K562 (cell line): Measurements from ENCODE around the gene EIF2S2. TPM values are rescaled to one million over a fixed set of nuclear protein-coding genes. Genes with fewer than 3 reads are reported as not detected.

ENCODE experiments used
- ETV5 ChIP-seq: sonication (generic); formaldehyde crosslinking; IDR thresholded peaks from 2 replicates; pipeline ENCODE4 v1.4.0; 2020; ENCODE audit warnings: low read depth, mild to moderate bottlenecking, missing genetic modification reagents
- FOXA3 ChIP-seq, 2 experiments: fragments of 450-650 bp in 1 of 2; sonication (generic) in 1 of 2; formaldehyde crosslinking; IDR thresholded peaks in 1 of 2; conservative IDR thresholded peaks in 1 of 2; 2 replicates each; pipeline versions ENCODE4 v1.4.0 to v1.8.0; 2020 to 2022; ENCODE audit warnings: mild to moderate bottlenecking in 2 of 2, missing genetic modification reagents in 1 of 2
- FOXP1 ChIP-seq: sonication (generic); formaldehyde crosslinking; IDR thresholded peaks from 2 replicates; pipeline ENCODE4 v1.8.0; 2022; ENCODE audit warnings: mild to moderate bottlenecking, missing genetic modification reagents
- KDM1A ChIP-seq, 2 experiments: fragments of 450-650 bp; IDR thresholded peaks; 2 replicates each; pipeline ENCODE4 v1.6.1; 2016; ENCODE audit warnings: mild to moderate bottlenecking in 2 of 2
- KDM4B ChIP-seq, 2 experiments: fragments of 450-650 bp in 1 of 2; sonication (generic) in 1 of 2; IDR thresholded peaks; 2 replicates each; pipeline ENCODE4 v1.6.1; 2016 to 2017; ENCODE audit warnings: borderline replicate concordance in 2 of 2, antibody characterized with exemption in 1 of 2, low read depth in 1 of 2, mild to moderate bottlenecking in 1 of 2
- NEUROD1 ChIP-seq: fragments of 150-350 bp; IDR thresholded peaks from 2 replicates; pipeline ENCODE4 v1.6.1; 2014; ENCODE audit warnings: borderline replicate concordance, low read length, low read depth; ENCODE audit not compliant: partially characterized antibody
- PCBP1 ChIP-seq: fragments of 200-400 bp; formaldehyde crosslinking; IDR thresholded peaks from 2 replicates; pipeline ENCODE4 v1.6.1; 2018; ENCODE audit warnings: mild to moderate bottlenecking, low read depth, low read length; ENCODE audit not compliant: poor library complexity, severe bottlenecking
- PHF8 ChIP-seq: fragments of 200-600 bp; sonication (generic); IDR thresholded peaks from 2 replicates; pipeline ENCODE4 v1.6.1; 2012; ENCODE audit warnings: mixed run types, mild to moderate bottlenecking, inconsistent platforms, low read length, moderate library complexity, borderline replicate concordance
- POLR2A ChIP-seq: fragments of 450-650 bp; conservative IDR thresholded peaks from 2 replicates; pipeline ENCODE4 v1.6.1; 2016
- POLR2AphosphoS5 ChIP-seq: IDR thresholded peaks from 2 replicates; pipeline ENCODE4 v1.6.1; 2011; ENCODE audit warnings: mild to moderate bottlenecking, low read depth, low read length, moderate library complexity; ENCODE audit not compliant: control insufficient read depth, insufficient read depth
- RB1 ChIP-seq: fragments of 450-650 bp; IDR thresholded peaks from 2 replicates; pipeline ENCODE4 v1.6.1; 2017; ENCODE audit warnings: low read depth, mild to moderate bottlenecking
- SIX5 ChIP-seq, 2 experiments: IDR thresholded peaks; 2 replicates each; pipeline ENCODE4 v1.6.1; 2011; ENCODE audit warnings: low read length in 2 of 2, borderline replicate concordance in 1 of 2, low read depth in 1 of 2, mild to moderate bottlenecking in 1 of 2, moderate library complexity in 1 of 2; ENCODE audit not compliant: insufficient read depth in 1 of 2
- SMAD3 ChIP-seq: fragments of 450-650 bp; formaldehyde crosslinking; conservative IDR thresholded peaks from 2 replicates; pipeline ENCODE4 v1.4.0; 2020; ENCODE audit warnings: mild to moderate bottlenecking
- SMARCB1 ChIP-seq: IDR thresholded peaks from 2 replicates; pipeline ENCODE4 v1.6.1; 2011; ENCODE audit warnings: improper control_type of control experiment, low read depth; ENCODE audit not compliant: insufficient read length
- SREBF1 ChIP-seq: fragments of 150-350 bp; IDR thresholded peaks from 2 replicates; pipeline ENCODE4 v1.6.1; 2014; ENCODE audit warnings: antibody characterized with exemption, low read depth, low read length, borderline replicate concordance
- TFAP4 ChIP-seq: sonication (generic); formaldehyde crosslinking; IDR thresholded peaks from 2 replicates; pipeline ENCODE4 v1.8.0; 2022; ENCODE audit warnings: missing genetic modification reagents, mild to moderate bottlenecking, moderate library complexity, borderline replicate concordance
- ZBTB1 ChIP-seq: sonication (generic); formaldehyde crosslinking; IDR thresholded peaks from 2 replicates; pipeline ENCODE4 v1.8.1; 2023; ENCODE audit warnings: missing genetic modification reagents, low read depth, mild to moderate bottlenecking, borderline replicate concordance
- ZBTB9 ChIP-seq: fragments of 450-650 bp; formaldehyde crosslinking; IDR thresholded peaks from 2 replicates; pipeline ENCODE4 v1.4.0; 2020; ENCODE audit warnings: mild to moderate bottlenecking, moderate library complexity
- ZNF316 ChIP-seq: fragments of 450-650 bp; IDR thresholded peaks from 2 replicates; pipeline ENCODE4 v1.6.1; 2016
- ZNF395 ChIP-seq: fragments of 200-800 bp; sonication (Bioruptor generic); IDR thresholded peaks from 2 replicates; pipeline ENCODE4 v1.6.1; 2017; ENCODE audit warnings: missing genetic modification characterization, missing compliant biosample characterization
- ZNF584 ChIP-seq: fragments of 200-800 bp; sonication (Bioruptor generic); IDR thresholded peaks from 2 replicates; pipeline ENCODE4 v1.6.1; 2016; ENCODE audit warnings: low read depth, mild to moderate bottlenecking, missing genetic modification characterization, missing compliant biosample characterization
- ZNF766 ChIP-seq: fragments of 200-800 bp; sonication (Bioruptor generic); conservative IDR thresholded peaks from 2 replicates; pipeline ENCODE4 v1.6.1; 2016; ENCODE audit warnings: missing genetic modification characterization, missing compliant biosample characterization
- polyA plus RNA-seq, 8 experiments: library from polyadenylated mRNA; depleted of rRNA in 4 of 8; stranded (reverse) in 5 of 8; unstranded in 3 of 8; fragments of >200 nt; fragmentation: Nextera tagmentation in 2 of 8; fragmentation: Illumina TruSeq in 1 of 8; extraction: Ambion mirVana in 2 of 8; extraction: Trizol in 1 of 8; gene quantifications; 2 replicates each; pipeline versions ENCODE4 v1.2.1 to v1.2.3, GENCODE V29; 2011 to 2014; ENCODE audit warnings: inconsistent platforms in 1 of 8, missing spikeins in 1 of 8
- total RNA-seq, 7 experiments: library from RNA; depleted of rRNA in 6 of 7; stranded (reverse); fragments of >200 nt in 6 of 7; fragmentation: Illumina TruSeq in 2 of 7; extraction: Trizol in 2 of 7; gene quantifications; 2 replicates each; pipeline versions ENCODE4 v1.2.1 to v1.2.3, GENCODE V29; 2011 to 2021; ENCODE audit warnings: low replicate concordance in 1 of 7

The EIF2S2 gene
- total and polyA plus RNA-seq, 9 of the 15 experiments (the other 6 are each of a cell fraction or from before 2014, with no cell fraction given): 79.7 to 220 (median 154) TPM

DNA sequence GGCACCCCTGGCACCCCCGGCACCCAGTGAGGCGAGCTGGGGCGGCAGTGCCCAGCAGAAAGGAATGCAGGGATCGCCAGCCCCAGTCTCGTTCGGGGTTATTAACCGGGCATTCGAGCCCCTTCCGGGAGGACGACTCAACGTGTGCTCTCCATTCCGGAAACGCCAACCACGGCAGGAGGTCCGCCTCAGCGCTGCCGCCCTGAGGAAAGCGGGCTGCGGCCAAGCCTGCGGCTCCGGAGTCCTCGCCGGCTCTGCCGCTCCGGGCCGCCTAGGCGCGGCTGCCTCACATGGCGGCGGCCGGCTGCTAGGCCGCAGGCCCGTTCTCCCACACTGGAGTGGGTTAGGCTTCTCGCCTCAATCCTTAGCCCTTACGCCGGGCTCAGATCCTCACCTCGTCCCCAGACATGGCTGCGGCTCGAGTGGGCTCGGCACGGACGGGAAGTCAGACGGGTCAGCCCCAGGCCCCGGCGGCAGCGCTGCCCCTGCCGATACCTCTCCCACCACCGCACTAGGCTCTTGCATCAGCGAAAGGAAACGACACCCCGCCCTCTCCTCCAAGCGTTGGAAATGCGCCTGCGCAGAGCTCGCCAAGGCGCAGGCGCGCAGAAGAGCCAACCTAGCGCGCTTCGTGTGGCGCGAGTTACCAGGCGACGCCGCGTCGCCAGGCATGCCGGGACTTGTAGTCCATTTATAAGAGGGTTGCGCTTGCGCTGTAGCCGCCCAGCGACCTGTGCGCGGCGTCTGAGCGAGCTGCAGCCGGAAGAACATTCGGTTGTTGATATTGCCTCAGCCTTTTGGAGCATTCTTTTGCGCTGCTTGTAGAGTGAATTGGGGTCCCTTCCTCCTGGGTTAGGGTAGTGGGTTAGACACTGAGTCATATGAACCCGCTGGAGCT is at the start of gene EIF2S2 (continued):
- peak; percentile 58; the same call in 1 of the 2 replicates for TF ChIP-seq ZNF395 (CRISPR knock-in tag)
- TF ChIP-seq POLR2A: peak; percentile 98
- 0 out of 2 replicates have a peak, but pooled peaks have one; percentile 54 for TF ChIP-seq ZBTB9 (CRISPR knock-in tag)
- peak; percentile 77 for TF ChIP-seq FOXP1 (CRISPR knock-in tag)
- peak; percentile 96 to 98 for TF ChIP-seq SIX5 (IDR thresholded peaks at IDR 0.05; ENCODE audit: borderline replicate concordance in 1 of 2, insufficient read depth in 1 of 2, low read depth in 1 of 2, low read length in 2 of 2)
- peak; percentile 42 for TF ChIP-seq POLR2AphosphoS5
- peak; percentile 28; the same call in 1 of the 2 replicates for TF ChIP-seq ETV5
- 0 out of 2 replicates have a peak, but pooled peaks have one; percentile 14 for TF ChIP-seq SMAD3 (CRISPR knock-in tag)
- no peak for TF ChIP-seq KDM1A (IDR thresholded peaks at IDR 0.05)
- peak; percentile 65; the same call in 1 of the 2 replicates for TF ChIP-seq RB1
- TF ChIP-seq SMARCB1: no peak
- TF ChIP-seq SREBF1: peak; percentile 73; the same call in 1 of the 2 replicates
- TF ChIP-seq FOXA3 (CRISPR knock-in tag; conservative IDR thresholded peaks at IDR 0.05 in 1 of 2, IDR thresholded peaks at IDR 0.05 in 1 of 2): peak; percentile 57 to 62; a peak in 2 of 4 replicates
- TF ChIP-seq TFAP4 (CRISPR knock-in tag): peak; percentile 69
- no peak for TF ChIP-seq ZNF584 (CRISPR knock-in tag)
- peak; percentile 40; the same call in 1 of the 2 replicates for TF ChIP-seq ZBTB1 (CRISPR knock-in tag)
- TF ChIP-seq NEUROD1: peak; percentile 48
- TF ChIP-seq ZNF316: peak; percentile 66
- TF ChIP-seq KDM4B (IDR thresholded peaks at IDR 0.05; ENCODE audit: borderline replicate concordance in 2 of 2, low read depth in 1 of 2): peak in 1 of 2 experiments; percentile 43; a peak in 1 of 4 replicates
- 0 out of 2 replicates have a peak, but pooled peaks have one; percentile 47 for TF ChIP-seq ZNF766 (CRISPR knock-in tag)
- peak; percentile 86 for TF ChIP-seq PHF8
- TF ChIP-seq PCBP1: no peak
